K562 (cell line): ENCODE results near the gene TMEM214. TPM values are rescaled to one million over a fixed set of nuclear protein-coding genes. Genes with fewer than 3 reads are reported as not detected.

Experiments used
- ATF3 ChIP-seq, 2 experiments: fragments of 450-650 bp in 1 of 2; sonication (generic) in 1 of 2; formaldehyde crosslinking in 1 of 2; IDR thresholded peaks in 1 of 2; conservative IDR thresholded peaks in 1 of 2; 2 replicates each; pipeline versions ENCODE4 v1.6.1 to v1.8.1; 2016 to 2023; ENCODE audit warnings: mild to moderate bottlenecking in 2 of 2, moderate library complexity in 2 of 2, inconsistent platforms in 1 of 2, missing genetic modification reagents in 1 of 2
- CHD2 ChIP-seq: IDR thresholded peaks from 2 replicates; pipeline ENCODE4 v1.6.1; 2011; ENCODE audit warnings: low read depth, low read length
- CHD4 ChIP-seq: fragments of 200-600 bp; sonication (generic); IDR thresholded peaks from 3 replicates; pipeline ENCODE4 v1.6.1; 2012; ENCODE audit warnings: low read depth, mild to moderate bottlenecking, mixed read lengths, low read length, inconsistent platforms; ENCODE audit not compliant: insufficient read depth, insufficient replicate concordance, poor library complexity, severe bottlenecking
- HMGN3 ChIP-seq: IDR thresholded peaks from 2 replicates; pipeline ENCODE4 v1.6.1; 2011; ENCODE audit warnings: borderline replicate concordance, low read depth, mild to moderate bottlenecking, mixed read lengths, low read length; ENCODE audit not compliant: insufficient read length; ENCODE audit errors: extremely low read depth
- HOXB6 ChIP-seq: fragments of 250-450 bp; sonication (Bioruptor Pico); IDR thresholded peaks from 2 replicates; pipeline ENCODE4 v1.5.1; 2022; ENCODE audit warnings: mild to moderate bottlenecking, borderline replicate concordance
- IRF1 ChIP-seq: sonication (generic); formaldehyde crosslinking; IDR thresholded peaks from 2 replicates; pipeline ENCODE4 v1.8.0; 2022; ENCODE audit warnings: missing genetic modification reagents, mild to moderate bottlenecking, borderline replicate concordance
- JUN ChIP-seq, 2 experiments: sonication (generic) in 1 of 2; formaldehyde crosslinking in 1 of 2; IDR thresholded peaks; 2 replicates each; pipeline versions ENCODE4 v1.6.1 to v1.8.0; 2012 to 2022; ENCODE audit warnings: borderline replicate concordance in 2 of 2, mild to moderate bottlenecking in 2 of 2, improper control_type of control experiment in 1 of 2, low read depth in 1 of 2, low read length in 1 of 2, missing genetic modification reagents in 1 of 2
- NCOA2 ChIP-seq, 2 experiments: fragments of 450-650 bp; IDR thresholded peaks; 2 replicates each; pipeline ENCODE4 v1.6.1; 2018; ENCODE audit warnings: mild to moderate bottlenecking in 2 of 2, moderate library complexity in 1 of 2; ENCODE audit not compliant: partially characterized antibody in 2 of 2
- POLR2G ChIP-seq: fragments of 200-400 bp; formaldehyde crosslinking; IDR thresholded peaks from 2 replicates; pipeline ENCODE4 v1.6.1; 2017; ENCODE audit warnings: low read depth, mild to moderate bottlenecking, antibody characterized with exemption, low read length, moderate library complexity
- SMC3 ChIP-seq: conservative IDR thresholded peaks from 2 replicates; pipeline ENCODE4 v1.6.1; 2011; ENCODE audit warnings: low read depth, low read length, improper control_type of control experiment; ENCODE audit not compliant: insufficient read depth
- ZNF146 ChIP-seq: IDR thresholded peaks from one replicate; pipeline ENCODE4 v1.6.1; 2018; ENCODE audit warnings: missing compliant biosample characterization; ENCODE audit not compliant: unreplicated experiment
- ZNF165 ChIP-seq: fragments of 250-450 bp; sonication (Bioruptor Pico); IDR thresholded peaks from 2 replicates; pipeline ENCODE4 v1.4.0; 2020; ENCODE audit warnings: borderline replicate concordance
- ZNF174 ChIP-seq: fragments of 250-450 bp; sonication (Bioruptor Pico); IDR thresholded peaks from 2 replicates; pipeline ENCODE4 v1.4.0; 2020; ENCODE audit warnings: mild to moderate bottlenecking
- ZNF224 ChIP-seq: sonication (generic); formaldehyde crosslinking; IDR thresholded peaks from 2 replicates; pipeline ENCODE4 v1.8.0; 2022; ENCODE audit warnings: mild to moderate bottlenecking, missing genetic modification reagents
- ZNF778 ChIP-seq: fragments of 450-650 bp; formaldehyde crosslinking; IDR thresholded peaks from 2 replicates; pipeline ENCODE4 v1.4.0; 2020; ENCODE audit warnings: mild to moderate bottlenecking, moderate library complexity
- polyA plus RNA-seq, 8 experiments: library from polyadenylated mRNA; depleted of rRNA in 4 of 8; stranded (reverse) in 5 of 8; unstranded in 3 of 8; fragments of >200 nt; fragmentation: Nextera tagmentation in 2 of 8; fragmentation: Illumina TruSeq in 1 of 8; extraction: Ambion mirVana in 2 of 8; extraction: Trizol in 1 of 8; gene quantifications; 2 replicates each; pipeline versions ENCODE4 v1.2.1 to v1.2.3, GENCODE V29; 2011 to 2014; ENCODE audit warnings: inconsistent platforms in 1 of 8, missing spikeins in 1 of 8
- total RNA-seq, 7 experiments: library from RNA; depleted of rRNA in 6 of 7; stranded (reverse); fragments of >200 nt in 6 of 7; fragmentation: Illumina TruSeq in 2 of 7; extraction: Trizol in 2 of 7; gene quantifications; 2 replicates each; pipeline versions ENCODE4 v1.2.1 to v1.2.3, GENCODE V29; 2011 to 2021; ENCODE audit warnings: low replicate concordance in 1 of 7
- TF ChIP-seq, protein P1 (sequence below): fragments of 450-650 bp; IDR thresholded peaks from 2 replicates; pipeline ENCODE4 v1.6.1; 2016; ENCODE audit warnings: low read depth, mild to moderate bottlenecking, moderate library complexity
- TF ChIP-seq, protein P2 (sequence below): fragments of 150-350 bp; IDR thresholded peaks from 2 replicates; pipeline ENCODE4 v1.6.1; 2014; ENCODE audit warnings: low read depth, mild to moderate bottlenecking, low read length, borderline replicate concordance
- TF ChIP-seq, protein P3 (sequence below), 2 experiments: fragments of 450-650 bp; IDR thresholded peaks; 2 replicates each; pipeline ENCODE4 v1.6.1; 2016

TMEM214 gene
- total and polyA plus RNA-seq, 9 of the 15 experiments (the other 6 are each of a cell fraction or from before 2014, with no cell fraction given) = 11.4 to 81.4 (median 44.1) TPM

DNA sequence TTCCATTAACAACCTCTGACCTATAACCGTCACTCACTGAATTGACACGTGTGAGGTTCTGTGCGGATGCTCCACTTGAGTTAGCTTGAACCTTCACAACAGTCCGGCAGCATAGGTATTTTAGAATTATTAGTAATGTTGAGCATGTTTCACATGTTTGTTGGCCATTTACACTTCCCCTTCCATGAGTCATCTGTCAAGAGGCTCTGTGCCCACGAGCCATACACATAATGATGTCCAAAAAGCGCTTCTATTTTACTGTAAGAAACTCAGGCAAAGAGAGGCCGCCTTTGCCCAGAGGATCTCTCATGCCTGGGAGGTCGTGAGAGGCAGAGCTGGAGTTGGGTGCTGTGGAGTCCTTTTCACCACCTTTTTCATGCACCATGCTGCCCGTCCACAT is 28.9 kb upstream of the TMEM214 start (continued):
- TF ChIP-seq ATF3 (IDR thresholded peaks at IDR 0.05) (peak; percentile 76), ATF3 (CRISPR knock-in tag; conservative IDR thresholded peaks at IDR 0.05) (no peak), ZNF224 (CRISPR knock-in tag) (no peak), IRF1 (CRISPR knock-in tag) (no peak), CHD2 (no peak), ZNF778 (CRISPR knock-in tag) (no peak), HOXB6 (CRISPR knock-in tag) (no peak), ZNF165 (CRISPR knock-in tag) (no peak; the same call in 1 of the 2 replicates), NCOA2 (IDR thresholded peaks at IDR 0.05; ENCODE audit: partially characterized antibody in 2 of 2) (no peak), SMC3 (no peak), ZNF146 (CRISPR knock-in tag) (no peak), JUN (IDR thresholded peaks at IDR 0.05; ENCODE audit: borderline replicate concordance, low read depth, low read length) (peak; percentile 78; the same call in 1 of the 2 replicates), JUN (CRISPR knock-in tag; IDR thresholded peaks at IDR 0.05; ENCODE audit: borderline replicate concordance) (no peak), CHD4 (no peak), HMGN3 (no peak), ZNF174 (CRISPR knock-in tag) (no peak), POLR2G (no peak)
- TF ChIP-seq, protein P1, sequence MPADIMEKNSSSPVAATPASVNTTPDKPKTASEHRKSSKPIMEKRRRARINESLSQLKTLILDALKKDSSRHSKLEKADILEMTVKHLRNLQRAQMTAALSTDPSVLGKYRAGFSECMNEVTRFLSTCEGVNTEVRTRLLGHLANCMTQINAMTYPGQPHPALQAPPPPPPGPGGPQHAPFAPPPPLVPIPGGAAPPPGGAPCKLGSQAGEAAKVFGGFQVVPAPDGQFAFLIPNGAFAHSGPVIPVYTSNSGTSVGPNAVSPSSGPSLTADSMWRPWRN = no peak
- TF ChIP-seq, protein P2, sequence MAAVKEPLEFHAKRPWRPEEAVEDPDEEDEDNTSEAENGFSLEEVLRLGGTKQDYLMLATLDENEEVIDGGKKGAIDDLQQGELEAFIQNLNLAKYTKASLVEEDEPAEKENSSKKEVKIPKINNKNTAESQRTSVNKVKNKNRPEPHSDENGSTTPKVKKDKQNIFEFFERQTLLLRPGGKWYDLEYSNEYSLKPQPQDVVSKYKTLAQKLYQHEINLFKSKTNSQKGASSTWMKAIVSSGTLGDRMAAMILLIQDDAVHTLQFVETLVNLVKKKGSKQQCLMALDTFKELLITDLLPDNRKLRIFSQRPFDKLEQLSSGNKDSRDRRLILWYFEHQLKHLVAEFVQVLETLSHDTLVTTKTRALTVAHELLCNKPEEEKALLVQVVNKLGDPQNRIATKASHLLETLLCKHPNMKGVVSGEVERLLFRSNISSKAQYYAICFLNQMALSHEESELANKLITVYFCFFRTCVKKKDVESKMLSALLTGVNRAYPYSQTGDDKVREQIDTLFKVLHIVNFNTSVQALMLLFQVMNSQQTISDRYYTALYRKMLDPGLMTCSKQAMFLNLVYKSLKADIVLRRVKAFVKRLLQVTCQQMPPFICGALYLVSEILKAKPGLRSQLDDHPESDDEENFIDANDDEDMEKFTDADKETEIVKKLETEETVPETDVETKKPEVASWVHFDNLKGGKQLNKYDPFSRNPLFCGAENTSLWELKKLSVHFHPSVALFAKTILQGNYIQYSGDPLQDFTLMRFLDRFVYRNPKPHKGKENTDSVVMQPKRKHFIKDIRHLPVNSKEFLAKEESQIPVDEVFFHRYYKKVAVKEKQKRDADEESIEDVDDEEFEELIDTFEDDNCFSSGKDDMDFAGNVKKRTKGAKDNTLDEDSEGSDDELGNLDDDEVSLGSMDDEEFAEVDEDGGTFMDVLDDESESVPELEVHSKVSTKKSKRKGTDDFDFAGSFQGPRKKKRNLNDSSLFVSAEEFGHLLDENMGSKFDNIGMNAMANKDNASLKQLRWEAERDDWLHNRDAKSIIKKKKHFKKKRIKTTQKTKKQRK = no peak
- TF ChIP-seq, protein P3, sequence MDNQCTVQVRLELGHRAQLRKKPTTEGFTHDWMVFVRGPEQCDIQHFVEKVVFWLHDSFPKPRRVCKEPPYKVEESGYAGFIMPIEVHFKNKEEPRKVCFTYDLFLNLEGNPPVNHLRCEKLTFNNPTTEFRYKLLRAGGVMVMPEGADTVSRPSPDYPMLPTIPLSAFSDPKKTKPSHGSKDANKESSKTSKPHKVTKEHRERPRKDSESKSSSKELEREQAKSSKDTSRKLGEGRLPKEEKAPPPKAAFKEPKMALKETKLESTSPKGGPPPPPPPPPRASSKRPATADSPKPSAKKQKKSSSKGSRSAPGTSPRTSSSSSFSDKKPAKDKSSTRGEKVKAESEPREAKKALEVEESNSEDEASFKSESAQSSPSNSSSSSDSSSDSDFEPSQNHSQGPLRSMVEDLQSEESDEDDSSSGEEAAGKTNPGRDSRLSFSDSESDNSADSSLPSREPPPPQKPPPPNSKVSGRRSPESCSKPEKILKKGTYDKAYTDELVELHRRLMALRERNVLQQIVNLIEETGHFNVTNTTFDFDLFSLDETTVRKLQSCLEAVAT (IDR thresholded peaks at IDR 0.05) = no peak
